HepG2 (cell line): ENCODE results near the gene PCYOX1L. TPM values are rescaled to one million over a fixed set of nuclear protein-coding genes. Genes with fewer than 3 reads are reported as not detected.

Experiments used
- ATAC-seq: fragments of 200-7000 bp; cut with Tn5 transposase; 3 replicates; pipeline ENCODE4 v1.9.1; 2020; ENCODE audit warnings: mild to moderate bottlenecking, moderate library complexity
- BruUV-seq: library from RNA; stranded (reverse); fragments of 400-500 nt; replicated peaks from 2 replicates; lab custom pipeline; 2021; lab: Mats Ljungman, UMichigan
- CTCF ChIA-PET: fragments of 300-600 bp; formaldehyde crosslinking; extraction: SDS; loops from one replicate; lab custom pipeline; 2021; ENCODE audit warnings: low total read pairs, inconsistent platforms, low intra/inter-chr PET ratio; lab: Yijun Ruan, JAX
- POLR2A ChIA-PET: fragments of 350-600 bp; sonication (Branson Sonifier 250); formaldehyde crosslinking; loops from one replicate; lab custom pipeline; 2020; ENCODE audit warnings: antibody characterized with exemption, inconsistent platforms; lab: Yijun Ruan, JAX
- DNase-seq: peaks from one replicate; pipeline ENCODE4 v3.0.0-alpha.2; 2015; ENCODE audit warnings: low spot score
- FAIRE-seq: peaks from 3 replicates; lab custom pipeline; 2011; peaks lifted over from hg19 to GRCh38; lab: Jason Lieb, UNC
- H2AFZ ChIP-seq: one replicate; pipeline ENCODE4 v1.6.1; 2011; ENCODE audit warnings: low read length, inconsistent platforms
- H3K27ac ChIP-seq: fragments of 300-600 bp; 3 replicates; pipeline ENCODE4 v1.8.0; 2011; ENCODE audit warnings: mixed run types, mild to moderate bottlenecking, mixed read lengths, low read length, inconsistent platforms; ENCODE audit not compliant: insufficient read depth; ENCODE audit errors: extremely low read length
- H3K27me3 ChIP-seq, 2 experiments: fragments of 200-600 bp in 1 of 2; 2 replicates in 1 of 2; 3 replicates in 1 of 2; pipeline versions ENCODE4 v1.6.0 to v1.8.0; 2011; ENCODE audit warnings: low read length in 2 of 2, mild to moderate bottlenecking in 2 of 2, moderate library complexity in 2 of 2, inconsistent platforms in 1 of 2; ENCODE audit not compliant: insufficient read depth in 2 of 2, control insufficient read depth in 1 of 2
- H3K36me3 ChIP-seq, 2 experiments: fragments of 200-600 bp in 1 of 2; replicated peaks in 1 of 2; 2 replicates in 1 of 2; 3 replicates in 1 of 2; pipeline versions ENCODE4 v1.5.1 to v1.8.0; 2011; ENCODE audit warnings: low read length in 2 of 2, inconsistent platforms in 1 of 2; ENCODE audit not compliant: insufficient read depth in 2 of 2, control insufficient read depth in 1 of 2
- H3K4me1 ChIP-seq: 2 replicates; pipeline ENCODE4 v1.5.1; 2012; ENCODE audit warnings: low read length, inconsistent platforms; ENCODE audit not compliant: insufficient read depth
- H3K4me2 ChIP-seq: 2 replicates; pipeline ENCODE4 v1.6.0; 2011; ENCODE audit warnings: low read depth, low read length, inconsistent platforms
- H3K4me3 ChIP-seq, 3 experiments: fragments of 200-600 bp in 1 of 3; sonication (generic), shearing (Covaris generic) in 1 of 3; replicated peaks in 1 of 3; 2 replicates each; pipeline ENCODE4 v1.5.1; 2011 to 2016; ENCODE audit warnings: low read length in 3 of 3, inconsistent platforms in 2 of 3, low read depth in 2 of 3, mild to moderate bottlenecking in 2 of 3, control low read depth in 1 of 3, mixed read lengths in 1 of 3; ENCODE audit not compliant: insufficient read depth in 1 of 3
- H3K79me2 ChIP-seq: one replicate; pipeline ENCODE4 v1.6.1; 2011; ENCODE audit warnings: low read length, inconsistent platforms; ENCODE audit not compliant: insufficient read depth
- H3K9ac ChIP-seq: 2 replicates; pipeline ENCODE4 v1.6.0; 2011; ENCODE audit warnings: mild to moderate bottlenecking, low read depth, low read length, inconsistent platforms; ENCODE audit not compliant: insufficient read depth
- H3K9me3 ChIP-seq: 2 replicates; pipeline ENCODE4 v1.5.1; 2012; ENCODE audit warnings: mild to moderate bottlenecking, low read length
- H4K20me1 ChIP-seq: 2 replicates; pipeline ENCODE4 v1.6.0; 2011; ENCODE audit warnings: inconsistent platforms, mild to moderate bottlenecking, low read length, moderate library complexity; ENCODE audit not compliant: insufficient read depth
- GABPA ChIP-seq, 2 experiments: IDR thresholded peaks; 2 replicates each; pipeline ENCODE4 v1.6.1; 2011 to 2016; ENCODE audit warnings: low read depth in 2 of 2, low read length in 1 of 2, missing biosample characterization in 1 of 2, missing genetic modification characterization in 1 of 2
- KDM5B ChIP-seq: sonication (generic); formaldehyde crosslinking; IDR thresholded peaks from 2 replicates; pipeline ENCODE4 v1.4.0; 2020; ENCODE audit warnings: missing genetic modification reagents, mild to moderate bottlenecking, borderline replicate concordance
- MEF2D ChIP-seq: sonication (generic); formaldehyde crosslinking; IDR thresholded peaks from 2 replicates; pipeline ENCODE4 v1.5.1; 2020; ENCODE audit warnings: mild to moderate bottlenecking, missing genetic modification reagents
- MEIS1 ChIP-seq: sonication (generic); formaldehyde crosslinking; IDR thresholded peaks from 2 replicates; pipeline ENCODE4 v1.9.0; 2021; ENCODE audit warnings: mild to moderate bottlenecking, missing genetic modification reagents, moderate library complexity, borderline replicate concordance
- NCOA1 ChIP-seq: sonication (generic); formaldehyde crosslinking; IDR thresholded peaks from 2 replicates; pipeline ENCODE4 v1.9.0; 2021; ENCODE audit warnings: missing genetic modification reagents
- RBM39 ChIP-seq: fragments of 200-400 bp; formaldehyde crosslinking; IDR thresholded peaks from one replicate; pipeline ENCODE4 v1.6.1; 2018; ENCODE audit warnings: antibody characterized with exemption, mild to moderate bottlenecking, low read depth, low read length; ENCODE audit not compliant: poor library complexity, severe bottlenecking
- ZMYM2 ChIP-seq: sonication (generic); formaldehyde crosslinking; IDR thresholded peaks from 2 replicates; pipeline ENCODE4 v1.8.0; 2022; ENCODE audit warnings: mild to moderate bottlenecking, missing genetic modification reagents
- ZNF691 ChIP-seq: sonication (generic); formaldehyde crosslinking; IDR thresholded peaks from 2 replicates; pipeline ENCODE4 v1.4.0; 2020; ENCODE audit warnings: missing genetic modification reagents, low read depth, mild to moderate bottlenecking, borderline replicate concordance
- ZNF780A ChIP-seq: sonication (generic); formaldehyde crosslinking; IDR thresholded peaks from 2 replicates; pipeline ENCODE4 v1.8.0; 2022; ENCODE audit warnings: mild to moderate bottlenecking, missing genetic modification reagents, moderate library complexity
- ZNF788 ChIP-seq: sonication (generic); formaldehyde crosslinking; IDR thresholded peaks from 2 replicates; pipeline ENCODE4 v1.5.0; 2020; ENCODE audit warnings: mild to moderate bottlenecking, missing genetic modification reagents, borderline replicate concordance
- ZNF841 ChIP-seq: sonication (generic); formaldehyde crosslinking; IDR thresholded peaks from 2 replicates; pipeline ENCODE4 v1.8.1; 2023; ENCODE audit warnings: missing genetic modification reagents, borderline replicate concordance
- WGBS: methylation state at CpG from one replicate; pipeline ENCODE4 v1.1.6; 2017; ENCODE audit warnings: low lambda C conversion rate; 5-methylcytosine and 5-hydroxymethylcytosine counted together
- in situ Hi-C: cut with HindIII; loops from 2 replicates; pipeline ENCODE4 v1.10.0; 2017; ENCODE audit warnings: low pct_unique_long_range_greater_than_20kb; ENCODE audit not compliant: extremely low pct_ligation_motif_present
- intact Hi-C: fragments of 100-400 bp; cut with micrococcal nuclease; formaldehyde crosslinking; loops from one replicate; pipeline ENCODE4 v1.10.0; 2022; ENCODE audit not compliant: unreplicated experiment
- polyA plus RNA-seq, 8 experiments: library from polyadenylated mRNA; depleted of rRNA in 3 of 8; stranded (reverse) in 7 of 8; unstranded in 1 of 8; fragments of >200 nt; fragmentation: Illumina TruSeq in 4 of 8; extraction: Trizol in 4 of 8; gene quantifications; 2 replicates each; pipeline versions ENCODE4 v1.2.1 to v1.2.3, GENCODE V29; 2011 to 2016; ENCODE audit warnings: low read depth in 4 of 8, missing spikeins in 1 of 8, mixed read lengths in 1 of 8; ENCODE audit not compliant: insufficient read depth in 1 of 8
- total RNA-seq, 5 experiments: library from RNA; depleted of rRNA; stranded (reverse); fragments of >200 nt; fragmentation: Illumina TruSeq; extraction: Trizol; gene quantifications; 2 replicates each; pipeline ENCODE4 v1.2.3, GENCODE V29; 2016; ENCODE audit warnings: low read depth in 1 of 5
- TF ChIP-seq, protein P1 (sequence below): IDR thresholded peaks from 2 replicates; pipeline ENCODE4 v1.6.1; 2016; ENCODE audit warnings: mild to moderate bottlenecking
- TF ChIP-seq, protein P2 (sequence below): sonication (generic); formaldehyde crosslinking; IDR thresholded peaks from 2 replicates; pipeline ENCODE4 v1.5.0; 2020; ENCODE audit warnings: mild to moderate bottlenecking, missing genetic modification reagents, moderate library complexity

The PCYOX1L gene
- total and polyA plus RNA-seq, 2 of the 13 experiments (the other 11 are each of a cell fraction or from before 2014, with no cell fraction given): 1.00 to 3.7 TPM

DNA sequence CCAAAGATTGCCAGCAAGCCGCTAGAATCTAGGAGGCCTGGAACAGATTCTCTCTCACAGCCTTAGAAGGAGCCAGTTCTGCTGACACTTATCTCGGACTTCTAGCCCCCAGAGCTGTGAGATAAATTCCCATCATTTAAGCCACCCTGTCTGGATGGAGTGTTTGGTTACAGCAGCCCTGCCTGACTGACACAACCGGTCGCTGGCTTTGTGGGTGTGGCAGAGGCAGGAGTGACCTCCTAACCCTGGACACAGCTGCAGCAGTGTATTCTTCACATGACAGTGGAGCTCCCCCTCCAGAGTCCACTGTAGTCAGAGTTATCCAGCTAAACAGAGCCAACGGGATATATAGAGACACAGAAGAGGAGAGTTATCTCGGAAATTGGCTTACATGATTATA is 42.5 kb downstream of the PCYOX1L start (continued):
- TF ChIP-seq, protein P1, sequence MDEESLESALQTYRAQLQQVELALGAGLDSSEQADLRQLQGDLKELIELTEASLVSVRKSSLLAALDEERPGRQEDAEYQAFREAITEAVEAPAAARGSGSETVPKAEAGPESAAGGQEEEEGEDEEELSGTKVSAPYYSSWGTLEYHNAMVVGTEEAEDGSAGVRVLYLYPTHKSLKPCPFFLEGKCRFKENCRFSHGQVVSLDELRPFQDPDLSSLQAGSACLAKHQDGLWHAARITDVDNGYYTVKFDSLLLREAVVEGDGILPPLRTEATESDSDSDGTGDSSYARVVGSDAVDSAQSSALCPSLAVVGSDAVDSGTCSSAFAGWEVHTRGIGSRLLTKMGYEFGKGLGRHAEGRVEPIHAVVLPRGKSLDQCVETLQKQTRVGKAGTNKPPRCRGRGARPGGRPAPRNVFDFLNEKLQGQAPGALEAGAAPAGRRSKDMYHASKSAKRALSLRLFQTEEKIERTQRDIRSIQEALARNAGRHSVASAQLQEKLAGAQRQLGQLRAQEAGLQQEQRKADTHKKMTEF (CRISPR knock-in tag): no peak
- TF ChIP-seq ZMYM2 (CRISPR knock-in tag): no peak

DNA sequence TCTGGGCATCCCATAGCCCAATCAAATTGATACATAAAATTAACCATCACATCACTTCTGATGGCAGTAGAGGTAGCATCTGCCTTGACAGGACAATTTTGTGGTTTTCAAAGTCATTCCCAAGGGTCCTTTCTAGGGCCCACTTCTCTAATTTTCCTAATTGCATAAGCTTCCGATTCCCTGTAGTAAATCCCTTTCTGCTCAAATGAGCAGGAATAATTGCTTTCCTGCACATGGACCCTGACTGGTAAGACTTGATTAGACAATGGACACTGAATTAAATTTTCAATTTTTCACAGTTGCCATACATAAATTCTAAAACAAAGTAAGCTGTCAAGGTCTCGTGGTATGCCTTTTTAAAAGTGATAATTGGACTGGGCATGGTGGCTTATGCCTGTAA is 43.2 kb downstream of the PCYOX1L start:
- FAIRE-seq (no peak), ATAC-seq (no peak), DNase-seq (no peak)
- Histone ChIP-seq H3K9ac (no peak overlapping the region), H3K4me1 (peaks cover 39% of the 10 kb centered on the region), H3K27me3 (peaks cover 0 to 10% of the 10 kb centered on the region in 2 experiments; a peak in 2 of 5 replicates), H3K79me2 (no peaks in the 10 kb centered on the region), H3K36me3 (no peaks in the 10 kb centered on the region), H3K9me3 (no peaks in the 10 kb centered on the region), H2AFZ (no peak overlapping the region), H3K27ac (no peak overlapping the region), H3K4me2 (no peak overlapping the region), H4K20me1 (no peaks in the 10 kb centered on the region), H3K4me3 (no peak overlapping the region)
- in situ Hi-C loops: no loop called here
- ChIA-PET POLR2A (no interaction called here), CTCF (no interaction called here)
- 13% methylated on average over 2 of the region's 2 CpGs for WGBS
- intact Hi-C loops: no loop called here
- TF ChIP-seq, protein P2, sequence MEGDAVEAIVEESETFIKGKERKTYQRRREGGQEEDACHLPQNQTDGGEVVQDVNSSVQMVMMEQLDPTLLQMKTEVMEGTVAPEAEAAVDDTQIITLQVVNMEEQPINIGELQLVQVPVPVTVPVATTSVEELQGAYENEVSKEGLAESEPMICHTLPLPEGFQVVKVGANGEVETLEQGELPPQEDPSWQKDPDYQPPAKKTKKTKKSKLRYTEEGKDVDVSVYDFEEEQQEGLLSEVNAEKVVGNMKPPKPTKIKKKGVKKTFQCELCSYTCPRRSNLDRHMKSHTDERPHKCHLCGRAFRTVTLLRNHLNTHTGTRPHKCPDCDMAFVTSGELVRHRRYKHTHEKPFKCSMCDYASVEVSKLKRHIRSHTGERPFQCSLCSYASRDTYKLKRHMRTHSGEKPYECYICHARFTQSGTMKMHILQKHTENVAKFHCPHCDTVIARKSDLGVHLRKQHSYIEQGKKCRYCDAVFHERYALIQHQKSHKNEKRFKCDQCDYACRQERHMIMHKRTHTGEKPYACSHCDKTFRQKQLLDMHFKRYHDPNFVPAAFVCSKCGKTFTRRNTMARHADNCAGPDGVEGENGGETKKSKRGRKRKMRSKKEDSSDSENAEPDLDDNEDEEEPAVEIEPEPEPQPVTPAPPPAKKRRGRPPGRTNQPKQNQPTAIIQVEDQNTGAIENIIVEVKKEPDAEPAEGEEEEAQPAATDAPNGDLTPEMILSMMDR: no peak
- TF ChIP-seq ZNF780A (CRISPR knock-in tag) (no peak), NCOA1 (CRISPR knock-in tag) (no peak), MEF2D (CRISPR knock-in tag) (no peak), MEIS1 (CRISPR knock-in tag) (no peak), ZNF841 (CRISPR knock-in tag) (no peak), GABPA (IDR thresholded peaks at IDR 0.05; ENCODE audit: low read depth, low read length) (no peak), GABPA (CRISPR knock-in tag; IDR thresholded peaks at IDR 0.05; ENCODE audit: low read depth) (no peak), ZNF691 (CRISPR knock-in tag) (no peak), RBM39 (no peak), KDM5B (no peak), ZNF788 (no peak)
- no TSS peak for BruUV-seq
